ENCODE data around the gene DOCK2.

DNA sequence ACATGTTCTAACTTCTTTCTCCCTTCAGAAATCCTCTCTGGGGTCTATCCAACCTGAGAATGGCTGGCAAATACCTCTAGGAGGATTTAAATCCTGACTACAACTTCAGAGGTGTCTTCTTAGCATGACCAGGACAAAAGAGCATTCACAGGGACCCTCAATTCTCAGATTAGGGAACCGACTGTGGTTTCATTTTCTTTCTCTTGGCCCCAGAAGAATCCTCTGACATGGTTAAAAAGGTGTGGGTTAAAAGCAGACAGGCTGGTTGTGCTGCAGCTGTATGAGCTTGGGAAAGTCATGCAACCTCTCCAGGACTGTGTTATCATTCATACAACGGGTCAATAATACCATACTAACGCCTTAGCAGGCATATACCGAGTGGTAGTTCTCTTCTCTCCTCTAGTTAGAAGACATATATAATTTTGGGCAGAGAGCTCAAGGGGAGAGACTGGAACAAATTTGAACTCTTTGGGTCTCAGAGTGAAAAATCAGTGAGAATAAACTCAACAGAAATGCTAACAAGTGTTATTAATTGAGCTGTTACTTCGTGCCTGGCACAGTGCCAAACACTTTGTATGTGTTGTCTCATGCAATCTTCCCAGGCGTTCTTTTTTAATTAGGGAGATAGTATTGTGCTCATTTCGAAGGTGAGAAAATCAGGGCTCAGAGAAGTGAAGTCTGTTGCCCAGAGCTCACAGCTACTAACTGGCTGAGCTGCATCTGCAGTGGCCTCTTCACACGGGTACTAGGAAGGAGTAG is 308.0 kb downstream of the DOCK2 start:
- TF ChIP-seq, protein P1, sequence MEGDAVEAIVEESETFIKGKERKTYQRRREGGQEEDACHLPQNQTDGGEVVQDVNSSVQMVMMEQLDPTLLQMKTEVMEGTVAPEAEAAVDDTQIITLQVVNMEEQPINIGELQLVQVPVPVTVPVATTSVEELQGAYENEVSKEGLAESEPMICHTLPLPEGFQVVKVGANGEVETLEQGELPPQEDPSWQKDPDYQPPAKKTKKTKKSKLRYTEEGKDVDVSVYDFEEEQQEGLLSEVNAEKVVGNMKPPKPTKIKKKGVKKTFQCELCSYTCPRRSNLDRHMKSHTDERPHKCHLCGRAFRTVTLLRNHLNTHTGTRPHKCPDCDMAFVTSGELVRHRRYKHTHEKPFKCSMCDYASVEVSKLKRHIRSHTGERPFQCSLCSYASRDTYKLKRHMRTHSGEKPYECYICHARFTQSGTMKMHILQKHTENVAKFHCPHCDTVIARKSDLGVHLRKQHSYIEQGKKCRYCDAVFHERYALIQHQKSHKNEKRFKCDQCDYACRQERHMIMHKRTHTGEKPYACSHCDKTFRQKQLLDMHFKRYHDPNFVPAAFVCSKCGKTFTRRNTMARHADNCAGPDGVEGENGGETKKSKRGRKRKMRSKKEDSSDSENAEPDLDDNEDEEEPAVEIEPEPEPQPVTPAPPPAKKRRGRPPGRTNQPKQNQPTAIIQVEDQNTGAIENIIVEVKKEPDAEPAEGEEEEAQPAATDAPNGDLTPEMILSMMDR (IDR thresholded peaks at IDR 0.05; ENCODE audit: borderline replicate concordance, extremely low read depth, low read length, poor library complexity, severe bottlenecking), result no peak
- TF ChIP-seq EZH2 (IDR thresholded peaks at IDR 0.05; ENCODE audit: borderline replicate concordance, low read depth, low read length, severe bottlenecking), result no peak
